Adrenal gland (tissue), 12 donors: Measurements from ENCODE around the gene AHDC1. TPM values are rescaled to one million over a fixed set of nuclear protein-coding genes. Genes with fewer than 3 reads are reported as not detected.

Source experiments
- DNase-seq, 7 donors: peaks; one replicate each; pipeline ENCODE4 v3.0.0-alpha.2; 2019 to 2020
- H3K27ac ChIP-seq, 5 donors: fragments of 200-600 bp; sonication (generic) in 4 of 5; 1 replicate in 3 of 5; 2 replicates in 2 of 5; pipeline versions ENCODE4 v1.5.1 to v1.8.0; 2016 to 2020; ENCODE audit warnings: mild to moderate bottlenecking in 1 of 5
- H3K27me3 ChIP-seq: fragments of 200-600 bp; 2 replicates; pipeline ENCODE4 v1.8.0; 2021
- H3K36me3 ChIP-seq, 2 donors: fragments of 200-600 bp; replicated peaks in 1 of 2; 1 replicate in 1 of 2; 2 replicates in 1 of 2; pipeline versions ENCODE4 v1.5.1 to v1.8.0; 2018 to 2022
- H3K4me1 ChIP-seq, 2 donors: fragments of 200-600 bp; replicated peaks in 1 of 2; 1 replicate in 1 of 2; 2 replicates in 1 of 2; pipeline versions ENCODE4 v1.5.1 to v1.8.0; 2018 to 2021
- H3K4me3 ChIP-seq, 4 donors: fragments of 200-600 bp; sonication (generic) in 3 of 4; one replicate each; pipeline ENCODE4 v1.5.1; 2016 to 2018
- H3K9me3 ChIP-seq, 3 donors: fragments of 200-600 bp; sonication (generic) in 1 of 3; replicated peaks in 1 of 3; 1 replicate in 2 of 3; 2 replicates in 1 of 3; pipeline versions ENCODE4 v1.5.1 to v1.8.0; 2016 to 2021
- CTCF ChIP-seq, 6 experiments: fragments of 450-650 bp in 4 of 6; fragments of 200-600 bp in 2 of 6; sonication (generic) in 1 of 6; IDR thresholded peaks; 1 replicate in 5 of 6; 2 replicates in 1 of 6; pipeline versions ENCODE4 v1.5.1 to v1.8.0; 2016 to 2021; ENCODE audit warnings: antibody characterized with exemption in 6 of 6, mild to moderate bottlenecking in 2 of 6, moderate library complexity in 1 of 6
- POLR2A ChIP-seq, 2 donors: fragments of 450-650 bp; IDR thresholded peaks; one replicate each; pipeline ENCODE4 v1.6.1; 2017; ENCODE audit warnings: antibody characterized with exemption in 2 of 2, mild to moderate bottlenecking in 2 of 2, moderate library complexity in 1 of 2
- WGBS, 4 donors: extraction: QIAGEN DNeasy Blood & Tissue Kit in 2 of 4; methylation state at CpG; one replicate each; pipeline versions ENCODE4 v1.1.5 to v1.1.7; 2013 to 2017; 5-methylcytosine and 5-hydroxymethylcytosine counted together
- intact Hi-C, 2 donors: fragments of 100-400 bp; cut with DNase I; formaldehyde crosslinking; loops; one replicate each; pipeline versions ENCODE4 v1.14.1 to v1.15.0; 2022 to 2023
- polyA plus RNA-seq, 3 donors: library from polyadenylated mRNA; stranded (reverse); fragments of 200-250 nt in 2 of 3; fragments of 350-450 nt in 1 of 3; fragmentation: Illumina TruSeq in 1 of 3; extraction: RNeasy Lipid Tissue Mini Kit (QIAGEN cat#74804) in 1 of 3; gene quantifications; one replicate each; pipeline ENCODE4 v1.2.3, GENCODE V29; 2013 to 2014
- total RNA-seq, 9 donors: library from RNA; depleted of rRNA in 4 of 9; stranded (reverse); fragments of >200 nt in 4 of 9; fragments of 120-200 nt in 1 of 9; fragmentation: NEBNext Ultra II Directional in 1 of 9; extraction: Animal tissue kit (Norgen Biotek cat#: 25700) in 1 of 9; gene quantifications; one replicate each; pipeline versions ENCODE4 v1.1.0 to v1.2.4, GENCODE V29; 2013 to 2023
- donor health status: healthy with polysubstance abuse.
- donor health status: Bipolar disorder and iron deficiency.
- donor health status: DM: yes; HTN: yes; CAD: no.
- donor health status: DM: no; HTN: no; CAD: no.
- donor health status: DM: no; HTN: no; CAD: no.
- donor health status: DM: yes; HTN: yes; CAD: no.

The AHDC1 gene
- total and polyA plus RNA-seq, 12 donors = 10.4 to 111 (median 61.3) TPM

GRCh38 chr1:27595597-27595996 is 8.3 kb downstream of the AHDC1 start:
- intact Hi-C loops = no loop called here
- no peak for TF ChIP-seq POLR2A (IDR thresholded peaks at IDR 0.05)
- H3K4me3 ChIP-seq = no peak overlapping the region
- H3K27me3 ChIP-seq = no peaks in the 10 kb centered on the region
- H3K36me3 ChIP-seq = no peaks in the 10 kb centered on the region
- whole genome bisulfite sequencing, 4 donors = 56 to 72% (median 59%) methylated on average over 5 of the region's 5 CpGs
- peak overlapping the region in 3 of 5 donors; percentile 83 to 96 (median 85) for H3K27ac ChIP-seq
- peaks cover 98 to 100% of the 10 kb centered on the region in 2 donors for H3K4me1 ChIP-seq
- H3K9me3 ChIP-seq = no peaks in the 10 kb centered on the region
- DNase-seq = no peak

GRCh38 chr1:27594564-27595510 is 9.1 kb downstream of the AHDC1 start:
- intact Hi-C loops = no loop called here
- Histone ChIP-seq H3K36me3 (no peaks in the 10 kb centered on the region), H3K27ac (peak overlapping the region in 4 of 5 donors; percentile 23 to 96 (median 84)), H3K4me3 (no peak overlapping the region), H3K4me1 (peaks cover 98 to 100% of the 10 kb centered on the region in 2 donors), H3K9me3 (no peaks in the 10 kb centered on the region), H3K27me3 (no peaks in the 10 kb centered on the region)
- 46 to 51% (median 49%) methylated on average over 17 of the region's 17 CpGs for WGBS, 4 donors
- peak in 1 of 7 donors; percentile 42 for DNase-seq
- TF ChIP-seq POLR2A (IDR thresholded peaks at IDR 0.05) (no peak), CTCF (IDR thresholded peaks at IDR 0.05) (no peak)

GRCh38 chr1:27593678-27594563 is 10.0 kb downstream of the AHDC1 start:
- peak overlapping the region; percentile 16 to 96 (median 83) for H3K27ac ChIP-seq
- H3K36me3 ChIP-seq = no peaks in the 10 kb centered on the region
- intact Hi-C loops = no loop called here
- no peaks in the 10 kb centered on the region for H3K9me3 ChIP-seq
- TF ChIP-seq POLR2A (IDR thresholded peaks at IDR 0.05) = no peak
- no peak for TF ChIP-seq CTCF (IDR thresholded peaks at IDR 0.05)
- peaks cover 98 to 100% of the 10 kb centered on the region in 2 donors for H3K4me1 ChIP-seq
- WGBS, 4 donors = 38 to 53% (median 48%) methylated on average over 6 to 8 of the region's 8 CpGs
- no peaks in the 10 kb centered on the region for H3K27me3 ChIP-seq
- no peak overlapping the region for H3K4me3 ChIP-seq
- DNase-seq = no peak

- peak overlapping the region in 4 of 5 donors; percentile 16 to 96 (median 84) for H3K27ac ChIP-seq
- intact Hi-C loops = no loop called here
Measured at GRCh38 chr1:27592931-27593677, 10.8 kb downstream of the AHDC1 start.

More at GRCh38 chr1:27592931-27593677, 10.8 kb downstream of the AHDC1 start:
- TF ChIP-seq CTCF (IDR thresholded peaks at IDR 0.05) (no peak), POLR2A (IDR thresholded peaks at IDR 0.05) (peak in 1 of 2 donors; percentile 19)
- DNase-seq = peak in 2 of 7 donors; percentile 43 to 47
- Histone ChIP-seq H3K36me3 (no peaks in the 10 kb centered on the region), H3K4me1 (peaks cover 98 to 100% of the 10 kb centered on the region in 2 donors), H3K27me3 (no peaks in the 10 kb centered on the region), H3K9me3 (no peaks in the 10 kb centered on the region), H3K4me3 (no peak overlapping the region)
- 42 to 74% (median 47%) methylated on average over 3 to 17 of the region's 17 CpGs for WGBS, 4 donors
